GF-D8 (cell line): ENCODE measurements around the gene NDUFS2.
A peak's percentile ranks its signal among the peaks of the same experiment; 100 is the strongest.

Experiments used
- DNase-seq: peaks from one replicate; lab custom pipeline; 2025; lab: John Stamatoyannopoulos, UW

Gene NDUFS2

GRCh38 chr1:161172776-161173376 is 29.3 kb upstream of the NDUFS2 start:
- DNase-seq = no peak

GRCh38 chr1:161173711-161174110 is 28.5 kb upstream of the NDUFS2 start:
- no peak for DNase-seq

GRCh38 chr1:161174911-161175310 is 27.3 kb upstream of the NDUFS2 start:
- no peak for DNase-seq

GRCh38 chr1:161175771-161176453 is 26.3 kb upstream of the NDUFS2 start:
- no peak for DNase-seq

- DNase-seq = no peak
These were observed 25.6 kb upstream of the NDUFS2 start for GRCh38 chr1:161176468-161177111.

GRCh38 chr1:161177112-161177935 is 24.8 kb upstream of the NDUFS2 start, which contains the start of gene B4GALT3:
TSS of gene B4GALT3 (minus strand) at chr1:161177507. CDS start at chr1:161176060, 1,447 bp downstream.
- peak; percentile 80 for DNase-seq

GRCh38 chr1:161177936-161178244 is 24.3 kb upstream of the NDUFS2 start:
- DNase-seq = no peak

GRCh38 chr1:161179698-161180097 is 22.5 kb upstream of the NDUFS2 start:
- no peak for DNase-seq

GRCh38 chr1:161180639-161181038 is 21.5 kb upstream of the NDUFS2 start:
- DNase-seq = no peak

- DNase-seq = no peak
These were observed 20.0 kb upstream of the NDUFS2 start for GRCh38 chr1:161182214-161182613.

- peak; percentile 91 for DNase-seq
These were observed 16.9 kb upstream of the NDUFS2 start for GRCh38 chr1:161185282-161185682.

- DNase-seq = peak; percentile 76
These were observed 16.3 kb upstream of the NDUFS2 start for GRCh38 chr1:161185732-161186311.

- DNase-seq = no peak
These were observed 14.9 kb upstream of the NDUFS2 start for GRCh38 chr1:161187311-161187710.

- no peak for DNase-seq
These were observed 13.8 kb upstream of the NDUFS2 start for GRCh38 chr1:161188381-161188780.

- DNase-seq = no peak
These were observed 13.1 kb upstream of the NDUFS2 start for GRCh38 chr1:161189036-161189435.

- DNase-seq = no peak
These were observed 11.1 kb upstream of the NDUFS2 start for GRCh38 chr1:161190962-161191521.

GRCh38 chr1:161191971-161192370 is 10.2 kb upstream of the NDUFS2 start:
- DNase-seq = no peak

GRCh38 chr1:161192476-161193465 is 9.4 kb upstream of the NDUFS2 start:
- no peak for DNase-seq

GRCh38 chr1:161193561-161194235 is 8.5 kb upstream of the NDUFS2 start:
- no peak for DNase-seq

GRCh38 chr1:161195171-161195570 is 7.0 kb upstream of the NDUFS2 start:
- DNase-seq = no peak
